ENCODE measurements around the gene CERS1. TPM values are rescaled to one million over a fixed set of nuclear protein-coding genes. Genes with fewer than 3 reads are reported as not detected.
"Not testable (repeated sequence)": the region's sequence is repeated elsewhere in the genome, so short reads cannot be mapped to it uniquely, and the experiment has no call there.

CERS1 gene
- total and polyA plus RNA-seq, 4 donors: 0.28 TPM; not detected in 3

GRCh38 chr19:18904334-18905057 is 8.5 kb upstream of the CERS1 start:
- TF ChIP-seq RAD21 (IDR thresholded peaks at IDR 0.05) (no peak), ATF3 (IDR thresholded peaks at IDR 0.05) (no peak), FOXA2 (IDR thresholded peaks at IDR 0.05) (no peak), FOXA1 (IDR thresholded peaks at IDR 0.05) (no peak), NR2F2 (IDR thresholded peaks at IDR 0.05) (no peak), GABPA (IDR thresholded peaks at IDR 0.05 in 1 of 2, conservative IDR thresholded peaks at IDR 0.05 in 1 of 2) (no peak), JUND (IDR thresholded peaks at IDR 0.05) (no peak), EGR1 (IDR thresholded peaks at IDR 0.05; ENCODE audit: low read depth in 2 of 2) (no peak), HNF4A (conservative IDR thresholded peaks at IDR 0.05) (no peak), YY1 (IDR thresholded peaks at IDR 0.05) (no peak), TAF1 (conservative IDR thresholded peaks at IDR 0.05) (no peak), RXRA (IDR thresholded peaks at IDR 0.05) (no peak), SP1 (IDR thresholded peaks at IDR 0.05) (no peak)
- TF ChIP-seq, protein P1, sequence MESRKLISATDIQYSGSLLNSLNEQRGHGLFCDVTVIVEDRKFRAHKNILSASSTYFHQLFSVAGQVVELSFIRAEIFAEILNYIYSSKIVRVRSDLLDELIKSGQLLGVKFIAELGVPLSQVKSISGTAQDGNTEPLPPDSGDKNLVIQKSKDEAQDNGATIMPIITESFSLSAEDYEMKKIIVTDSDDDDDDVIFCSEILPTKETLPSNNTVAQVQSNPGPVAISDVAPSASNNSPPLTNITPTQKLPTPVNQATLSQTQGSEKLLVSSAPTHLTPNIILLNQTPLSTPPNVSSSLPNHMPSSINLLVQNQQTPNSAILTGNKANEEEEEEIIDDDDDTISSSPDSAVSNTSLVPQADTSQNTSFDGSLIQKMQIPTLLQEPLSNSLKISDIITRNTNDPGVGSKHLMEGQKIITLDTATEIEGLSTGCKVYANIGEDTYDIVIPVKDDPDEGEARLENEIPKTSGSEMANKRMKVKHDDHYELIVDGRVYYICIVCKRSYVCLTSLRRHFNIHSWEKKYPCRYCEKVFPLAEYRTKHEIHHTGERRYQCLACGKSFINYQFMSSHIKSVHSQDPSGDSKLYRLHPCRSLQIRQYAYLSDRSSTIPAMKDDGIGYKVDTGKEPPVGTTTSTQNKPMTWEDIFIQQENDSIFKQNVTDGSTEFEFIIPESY (IDR thresholded peaks at IDR 0.05): no peak
- TF ChIP-seq, protein P2, sequence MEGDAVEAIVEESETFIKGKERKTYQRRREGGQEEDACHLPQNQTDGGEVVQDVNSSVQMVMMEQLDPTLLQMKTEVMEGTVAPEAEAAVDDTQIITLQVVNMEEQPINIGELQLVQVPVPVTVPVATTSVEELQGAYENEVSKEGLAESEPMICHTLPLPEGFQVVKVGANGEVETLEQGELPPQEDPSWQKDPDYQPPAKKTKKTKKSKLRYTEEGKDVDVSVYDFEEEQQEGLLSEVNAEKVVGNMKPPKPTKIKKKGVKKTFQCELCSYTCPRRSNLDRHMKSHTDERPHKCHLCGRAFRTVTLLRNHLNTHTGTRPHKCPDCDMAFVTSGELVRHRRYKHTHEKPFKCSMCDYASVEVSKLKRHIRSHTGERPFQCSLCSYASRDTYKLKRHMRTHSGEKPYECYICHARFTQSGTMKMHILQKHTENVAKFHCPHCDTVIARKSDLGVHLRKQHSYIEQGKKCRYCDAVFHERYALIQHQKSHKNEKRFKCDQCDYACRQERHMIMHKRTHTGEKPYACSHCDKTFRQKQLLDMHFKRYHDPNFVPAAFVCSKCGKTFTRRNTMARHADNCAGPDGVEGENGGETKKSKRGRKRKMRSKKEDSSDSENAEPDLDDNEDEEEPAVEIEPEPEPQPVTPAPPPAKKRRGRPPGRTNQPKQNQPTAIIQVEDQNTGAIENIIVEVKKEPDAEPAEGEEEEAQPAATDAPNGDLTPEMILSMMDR (IDR thresholded peaks at IDR 0.05; ENCODE audit: low read depth, low read length, missing input control): no peak
- TF ChIP-seq, protein P3, sequence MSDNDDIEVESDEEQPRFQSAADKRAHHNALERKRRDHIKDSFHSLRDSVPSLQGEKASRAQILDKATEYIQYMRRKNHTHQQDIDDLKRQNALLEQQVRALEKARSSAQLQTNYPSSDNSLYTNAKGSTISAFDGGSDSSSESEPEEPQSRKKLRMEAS (IDR thresholded peaks at IDR 0.05): no peak
- H3K36me3 ChIP-seq (ENCODE audit: control insufficient read depth in 4 of 4, insufficient read depth in 3 of 4, low read depth in 1 of 4, low read length in 3 of 4): peaks cover 4 to 70% (median 22%) of the 10 kb centered on the region in 4 donors
- no peak overlapping the region for H3K4me3 ChIP-seq (ENCODE audit: low read depth in 1 of 3, low read length in 3 of 3)
- H3K4me1 ChIP-seq (ENCODE audit: control insufficient read depth in 4 of 4, insufficient read depth in 4 of 4, low read length in 3 of 4): no peaks in the 10 kb centered on the region
- H3K27ac ChIP-seq (ENCODE audit: low read depth in 1 of 2, low read length in 2 of 2): no peak overlapping the region
- H3K27me3 ChIP-seq (ENCODE audit: control insufficient read depth in 4 of 4, insufficient read depth in 4 of 4, low read length in 3 of 4): no peaks in the 10 kb centered on the region
- 96% methylated on average over 25 of the region's 25 CpGs for WGBS
- no peak overlapping the region for H3K9ac ChIP-seq (ENCODE audit: low read depth in 1 of 2, low read length in 2 of 2)
- DNase-seq (ENCODE audit: low spot score): no peak
- H3K9me3 ChIP-seq (ENCODE audit: control insufficient read depth in 4 of 4, low read length in 3 of 4): no peaks in the 10 kb centered on the region

GRCh38 chr19:18903156-18904037 is 7.4 kb upstream of the CERS1 start:
- peaks cover 4 to 74% (median 22%) of the 10 kb centered on the region in 4 donors for H3K36me3 ChIP-seq (ENCODE audit: control insufficient read depth in 4 of 4, insufficient read depth in 3 of 4, low read depth in 1 of 4, low read length in 3 of 4)
- DNase-seq (ENCODE audit: low spot score): no peak
- no peak overlapping the region for H3K27ac ChIP-seq (ENCODE audit: low read depth in 1 of 2, low read length in 2 of 2)
- H3K9me3 ChIP-seq (ENCODE audit: control insufficient read depth in 4 of 4, low read length in 3 of 4): no peaks in the 10 kb centered on the region
- H3K9ac ChIP-seq (ENCODE audit: low read depth in 1 of 2, low read length in 2 of 2): no peak overlapping the region
- WGBS: 93% methylated on average over 29 of the region's 29 CpGs
- peaks cover 0 to 7% (median 0%) of the 10 kb centered on the region in 4 donors for H3K4me1 ChIP-seq (ENCODE audit: control insufficient read depth in 4 of 4, insufficient read depth in 4 of 4, low read length in 3 of 4)
- H3K27me3 ChIP-seq (ENCODE audit: control insufficient read depth in 4 of 4, insufficient read depth in 4 of 4, low read length in 3 of 4): no peaks in the 10 kb centered on the region
- no peak overlapping the region for H3K4me3 ChIP-seq (ENCODE audit: low read depth in 1 of 3, low read length in 3 of 3)
- TF ChIP-seq, protein P2 (IDR thresholded peaks at IDR 0.05; ENCODE audit: low read depth, low read length, missing input control): no peak
- no peak for TF ChIP-seq YY1 (IDR thresholded peaks at IDR 0.05)

GRCh38 chr19:18902519-18902918 is 6.6 kb upstream of the CERS1 start:
- DNase-seq (ENCODE audit: low spot score); H3K27me3 ChIP-seq (ENCODE audit: control insufficient read depth in 4 of 4, insufficient read depth in 4 of 4, low read length in 3 of 4); H3K4me3 ChIP-seq (ENCODE audit: low read depth in 1 of 3, low read length in 3 of 3); H3K4me1 ChIP-seq (ENCODE audit: control insufficient read depth in 4 of 4, insufficient read depth in 4 of 4, low read length in 3 of 4); H3K27ac ChIP-seq (ENCODE audit: low read depth in 1 of 2, low read length in 2 of 2); H3K9me3 ChIP-seq (ENCODE audit: control insufficient read depth in 4 of 4, low read length in 3 of 4); H3K9ac ChIP-seq (ENCODE audit: low read depth in 1 of 2, low read length in 2 of 2): not testable (repeated sequence)
- WGBS: 97% methylated on average over 5 of the region's 5 CpGs
- H3K36me3 ChIP-seq (ENCODE audit: control insufficient read depth in 4 of 4, insufficient read depth in 3 of 4, low read depth in 1 of 4, low read length in 3 of 4): peaks cover 4 to 69% (median 20%) of the 10 kb centered on the region in 4 donors
